ENCODE measurements around the gene PFN4.

Gene PFN4

DNA sequence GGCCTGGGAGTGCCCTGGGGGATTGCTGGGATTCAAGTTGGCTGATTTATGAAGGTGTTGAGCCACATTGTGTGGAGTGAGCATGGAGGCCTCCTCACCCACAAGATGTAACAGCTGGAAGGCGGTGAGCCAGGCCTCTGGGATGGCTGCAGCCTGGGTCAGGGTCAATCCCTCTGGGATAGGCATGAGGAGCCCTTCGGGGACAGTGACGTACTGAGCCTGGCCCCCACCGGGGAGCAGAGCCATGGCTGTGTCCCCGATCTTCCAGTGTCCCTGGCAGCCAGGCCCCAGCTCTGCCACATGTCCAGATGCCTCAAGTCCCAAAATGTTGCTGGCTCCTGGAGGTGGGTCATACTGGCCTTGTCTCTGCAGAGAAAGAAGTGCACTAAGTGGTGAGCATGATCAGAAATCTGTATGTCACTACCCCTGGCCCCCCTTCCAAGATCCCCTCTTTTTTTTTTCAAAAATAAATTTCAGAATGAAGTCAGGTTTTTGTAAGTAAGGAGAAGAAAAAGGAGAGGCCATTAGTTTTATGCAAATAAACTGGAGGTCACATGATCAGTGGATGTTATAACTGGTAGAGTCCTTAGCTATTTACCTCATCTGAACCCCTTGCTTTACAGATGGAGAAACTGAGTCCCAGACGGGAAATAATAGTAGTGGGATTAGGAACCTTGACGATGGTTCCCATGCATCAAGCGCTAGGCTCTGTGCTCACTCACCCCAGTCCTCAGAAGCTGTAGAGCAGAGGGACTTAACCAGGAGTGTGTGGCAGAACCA lies 40.2 kb downstream of the PFN4 start:
- in situ Hi-C loops (cut with HindIII; ENCODE audit: low sequenced_read_pairs) = no loop called here

GRCh38 chr2:24080701-24081100 lies 42.4 kb downstream of the PFN4 start:
- in situ Hi-C loops (cut with HindIII; ENCODE audit: low sequenced_read_pairs) = no loop called here

DNA sequence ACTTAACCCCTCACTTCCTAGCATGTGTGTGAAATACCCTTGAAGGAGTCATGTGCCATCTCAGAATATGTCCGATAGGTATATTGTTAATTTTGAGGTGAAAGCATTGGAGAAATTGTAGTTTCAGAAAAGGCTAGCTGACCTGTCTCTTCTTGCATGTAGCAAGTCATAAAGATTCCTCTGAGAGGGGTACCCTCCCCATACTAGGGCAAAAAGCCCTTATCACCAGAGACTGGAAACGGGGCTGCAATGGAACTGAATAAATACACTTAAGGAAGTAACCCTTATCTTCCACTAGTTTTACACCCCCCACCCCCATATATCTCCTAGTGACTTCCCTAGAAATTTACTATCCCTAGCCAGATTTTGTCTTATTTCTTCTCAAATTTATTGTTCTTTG lies 45.3 kb downstream of the PFN4 start:
- in situ Hi-C loops (cut with HindIII; ENCODE audit: low sequenced_read_pairs) = no loop called here

- in situ Hi-C loops (cut with HindIII; ENCODE audit: low sequenced_read_pairs) = no loop called here
Measured at GRCh38 chr2:24077535-24077877, 45.6 kb downstream of the PFN4 start.

DNA sequence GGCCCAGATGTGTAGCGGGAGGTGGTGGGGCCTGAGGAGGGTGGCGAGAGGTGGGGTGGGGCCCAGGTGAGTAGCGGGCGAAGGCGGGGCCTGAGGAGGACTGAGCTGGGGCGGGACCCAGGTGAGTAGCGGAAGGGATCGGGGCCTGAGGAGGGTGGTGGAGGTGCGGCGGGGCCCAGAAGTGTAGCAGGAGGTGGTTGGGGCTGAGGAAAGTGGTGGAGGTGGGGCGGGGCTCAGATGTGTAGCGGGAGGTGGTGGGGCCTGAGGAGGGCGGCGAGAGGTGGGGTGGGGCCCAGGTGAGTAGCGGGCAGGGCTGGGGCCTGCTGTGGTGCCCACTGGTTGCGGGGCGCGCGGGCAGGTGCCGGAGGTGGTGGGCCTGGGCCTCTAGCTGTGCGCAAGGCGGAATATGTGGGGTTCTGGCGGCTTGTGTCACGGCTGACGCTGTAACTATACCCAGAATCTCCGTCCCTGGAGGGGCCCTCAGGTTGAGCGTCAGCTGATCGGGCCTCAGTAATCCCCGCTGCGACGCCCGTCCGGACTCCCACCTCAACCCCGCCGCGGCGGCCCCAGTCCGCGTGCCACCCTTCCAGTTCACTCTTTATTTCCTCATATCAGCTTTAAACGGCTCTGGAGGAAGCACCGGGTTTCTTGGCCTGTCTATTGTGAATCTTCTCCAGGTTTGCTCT lies 46.1 kb downstream of the PFN4 start:
- in situ Hi-C loops (cut with HindIII; ENCODE audit: low sequenced_read_pairs) = no loop called here

GRCh38 chr2:24075915-24076848 lies 47.0 kb downstream of the PFN4 start, which contains the start of gene SF3B6:
Gene SF3B6 (minus strand): TSS chr2:24076326. CDS start chr2:24076229, 97 bp downstream.
- in situ Hi-C loops (cut with HindIII; ENCODE audit: low sequenced_read_pairs) = no loop called here

DNA sequence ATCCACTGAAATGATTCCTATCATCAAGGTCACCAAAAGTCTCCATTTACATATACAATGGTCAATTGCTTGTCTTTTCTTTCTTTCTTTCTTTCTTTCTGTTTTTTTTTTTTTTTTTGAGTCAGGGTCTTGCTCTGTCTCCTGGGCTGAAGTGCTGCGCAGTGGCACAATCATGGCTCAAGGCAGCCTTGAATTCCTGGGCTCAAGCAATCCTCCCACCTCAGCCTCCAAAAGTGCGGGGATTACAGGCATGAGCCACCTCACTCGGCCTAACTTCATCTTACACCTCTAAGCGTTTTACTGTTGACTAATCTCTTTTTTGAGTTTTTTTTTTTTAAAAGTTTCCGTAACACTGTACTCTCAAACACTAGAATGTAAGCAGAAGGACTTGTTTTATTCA lies 47.9 kb downstream of the PFN4 start:
- in situ Hi-C loops (cut with HindIII; ENCODE audit: low sequenced_read_pairs) = no loop called here

GRCh38 chr2:24073816-24074215 lies 49.3 kb downstream of the PFN4 start:
- in situ Hi-C loops (cut with HindIII; ENCODE audit: low sequenced_read_pairs) = loop anchor here (25.0 kb wide), 1 partner anchor 262 kb away; no protein-coding TSS in a partner anchor

- in situ Hi-C loops (cut with HindIII; ENCODE audit: low sequenced_read_pairs) = loop anchor here (25.0 kb wide), 1 partner anchor 260 kb away; no protein-coding TSS in a partner anchor
Measured at GRCh38 chr2:24072259-24072658, 50.9 kb downstream of the PFN4 start.

DNA sequence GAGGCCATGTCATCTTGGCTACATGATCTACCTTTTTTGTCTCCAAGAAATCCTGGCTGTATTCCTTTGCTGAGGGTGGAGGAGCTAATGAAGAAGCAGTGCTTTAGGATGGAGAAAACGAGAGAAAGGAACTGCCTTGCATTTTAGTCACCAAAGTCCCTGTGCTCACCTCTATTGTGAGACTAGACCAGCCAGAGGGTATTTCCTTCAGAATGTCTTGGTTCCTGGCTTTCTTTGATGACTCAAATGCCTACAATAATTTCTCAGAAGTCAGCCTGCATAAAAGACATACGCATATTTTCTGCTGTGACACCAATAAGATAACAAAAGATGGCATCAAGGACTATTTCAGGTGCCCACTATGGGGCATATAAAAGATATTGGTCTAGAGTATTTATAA lies 57.8 kb downstream of the PFN4 start:
- in situ Hi-C loops (cut with HindIII; ENCODE audit: low sequenced_read_pairs) = loop anchor here (25.0 kb wide), 1 partner anchor 253 kb away; no protein-coding TSS in a partner anchor

All from DLD1 (cell line).